Smooth muscle cell (in vitro differentiated cells): ENCODE measurements around the gene KTI12. TPM values are rescaled to one million over a fixed set of nuclear protein-coding genes. Genes with fewer than 3 reads are reported as not detected.
"Not testable (repeated sequence)": the region's sequence is repeated elsewhere in the genome, so short reads cannot be mapped to it uniquely, and the experiment has no call there.

Experiments
- DNase-seq: peaks from one replicate; lab custom pipeline; 2025; ENCODE audit not compliant: unreplicated experiment; lab: John Stamatoyannopoulos, UW
- H2AFZ ChIP-seq: fragments of 200-600 bp; sonication (generic); 2 replicates; pipeline ENCODE4 v1.6.0; 2016; ENCODE audit warnings: antibody characterized with exemption, low read depth, mild to moderate bottlenecking
- H3F3A ChIP-seq: fragments of 200-600 bp; sonication (generic); 2 replicates; pipeline ENCODE4 v1.6.0; 2017; ENCODE audit warnings: antibody characterized with exemption, low read depth
- H3K27ac ChIP-seq: fragments of 200-600 bp; sonication (generic); 2 replicates; pipeline ENCODE4 v1.5.1; 2016; ENCODE audit warnings: low read depth, mild to moderate bottlenecking
- H3K27me3 ChIP-seq: fragments of 200-600 bp; sonication (generic); 2 replicates; pipeline ENCODE4 v1.6.1; 2016; ENCODE audit warnings: low read depth, mild to moderate bottlenecking
- H3K36me3 ChIP-seq: fragments of 200-600 bp; sonication (generic); 2 replicates; pipeline ENCODE4 v1.5.1; 2016; ENCODE audit warnings: low read depth
- H3K4me1 ChIP-seq: fragments of 200-600 bp; sonication (generic); 2 replicates; pipeline ENCODE4 v1.5.1; 2016; ENCODE audit warnings: low read depth
- H3K4me2 ChIP-seq: fragments of 200-600 bp; sonication (generic); 2 replicates; pipeline ENCODE4 v1.6.0; 2016; ENCODE audit warnings: mild to moderate bottlenecking
- H3K4me3 ChIP-seq: fragments of 200-600 bp; sonication (generic); 2 replicates; pipeline ENCODE4 v1.5.1; 2016; ENCODE audit warnings: mild to moderate bottlenecking
- H3K79me2 ChIP-seq: fragments of 200-600 bp; sonication (generic); 2 replicates; pipeline ENCODE4 v1.6.0; 2016; ENCODE audit warnings: low read depth, mild to moderate bottlenecking
- H3K9ac ChIP-seq: fragments of 200-600 bp; sonication (generic); 2 replicates; pipeline ENCODE4 v1.6.0; 2016; ENCODE audit warnings: low read depth
- H3K9me3 ChIP-seq: fragments of 200-600 bp; sonication (generic); replicated peaks from 2 replicates; pipeline ENCODE4 v1.5.1; 2016; ENCODE audit warnings: low read depth
- H4K20me1 ChIP-seq: fragments of 200-600 bp; sonication (generic); 2 replicates; pipeline ENCODE4 v1.6.0; 2016; ENCODE audit warnings: low read depth
- WGBS: methylation state at CpG from one replicate; pipeline ENCODE4 v1.1.7; 2016; ENCODE audit warnings: low lambda C conversion rate; 5-methylcytosine and 5-hydroxymethylcytosine counted together
- polyA plus RNA-seq: library from polyadenylated mRNA; unstranded; fragments of >200 nt; fragmentation: Nextera tagmentation; extraction: Ambion mirVana; gene quantifications from 2 replicates; pipeline ENCODE4 v1.2.1, GENCODE V29; 2016
- total RNA-seq: library from RNA; depleted of rRNA; stranded (reverse); fragments of >200 nt; gene quantifications from 2 replicates; pipeline ENCODE4 v1.2.3, GENCODE V29; 2014
- TF ChIP-seq, protein P1 (sequence below): fragments of 200-600 bp; sonication (generic); IDR thresholded peaks from 2 replicates; pipeline ENCODE4 v1.5.1; 2017; ENCODE audit warnings: borderline replicate concordance, mild to moderate bottlenecking, antibody characterized with exemption; ENCODE audit not compliant: insufficient read depth, poor library complexity, severe bottlenecking

KTI12 gene
- total and polyA plus RNA-seq, 2 experiments from 2014 or later = 8.1 to 11.6 TPM

DNA sequence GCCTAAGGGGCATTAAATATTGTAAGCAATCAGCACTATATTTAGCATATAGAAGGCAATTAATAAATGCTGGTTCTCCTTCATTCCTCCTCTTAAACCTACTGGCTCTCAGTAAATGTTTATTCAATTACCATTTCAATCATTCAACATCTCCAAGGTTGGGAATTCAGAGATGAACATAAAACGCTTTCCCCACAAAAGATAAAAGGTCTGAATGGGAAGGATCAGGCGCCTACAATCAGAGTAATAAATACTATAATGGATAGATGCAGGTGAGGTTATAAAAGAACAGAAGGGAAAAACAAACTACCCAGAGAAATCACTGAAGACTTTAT, 407 bp upstream of the KTI12 start:
- Histone ChIP-seq H3K79me2 (peaks cover 30% of the 10 kb centered on the region), H3K9me3 (no peaks in the 10 kb centered on the region), H3K27me3 (no peaks in the 10 kb centered on the region), H3K27ac (peak overlapping the region; percentile 73), H3K4me1 (peaks cover 12% of the 10 kb centered on the region), H3K4me2 (peak overlapping the region; percentile 99), H4K20me1 (peaks cover 27% of the 10 kb centered on the region), H2AFZ (peak overlapping the region; percentile 47), H3K9ac (peak overlapping the region; percentile 85), H3F3A (peaks cover 17% of the 10 kb centered on the region), H3K36me3 (peaks cover 11% of the 10 kb centered on the region), H3K4me3 (peak overlapping the region; percentile 72)
- 94% methylated on average over 2 of the region's 2 CpGs for WGBS
- DNase-seq = no peak
- TF ChIP-seq, protein P1, sequence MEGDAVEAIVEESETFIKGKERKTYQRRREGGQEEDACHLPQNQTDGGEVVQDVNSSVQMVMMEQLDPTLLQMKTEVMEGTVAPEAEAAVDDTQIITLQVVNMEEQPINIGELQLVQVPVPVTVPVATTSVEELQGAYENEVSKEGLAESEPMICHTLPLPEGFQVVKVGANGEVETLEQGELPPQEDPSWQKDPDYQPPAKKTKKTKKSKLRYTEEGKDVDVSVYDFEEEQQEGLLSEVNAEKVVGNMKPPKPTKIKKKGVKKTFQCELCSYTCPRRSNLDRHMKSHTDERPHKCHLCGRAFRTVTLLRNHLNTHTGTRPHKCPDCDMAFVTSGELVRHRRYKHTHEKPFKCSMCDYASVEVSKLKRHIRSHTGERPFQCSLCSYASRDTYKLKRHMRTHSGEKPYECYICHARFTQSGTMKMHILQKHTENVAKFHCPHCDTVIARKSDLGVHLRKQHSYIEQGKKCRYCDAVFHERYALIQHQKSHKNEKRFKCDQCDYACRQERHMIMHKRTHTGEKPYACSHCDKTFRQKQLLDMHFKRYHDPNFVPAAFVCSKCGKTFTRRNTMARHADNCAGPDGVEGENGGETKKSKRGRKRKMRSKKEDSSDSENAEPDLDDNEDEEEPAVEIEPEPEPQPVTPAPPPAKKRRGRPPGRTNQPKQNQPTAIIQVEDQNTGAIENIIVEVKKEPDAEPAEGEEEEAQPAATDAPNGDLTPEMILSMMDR = no peak

DNA sequence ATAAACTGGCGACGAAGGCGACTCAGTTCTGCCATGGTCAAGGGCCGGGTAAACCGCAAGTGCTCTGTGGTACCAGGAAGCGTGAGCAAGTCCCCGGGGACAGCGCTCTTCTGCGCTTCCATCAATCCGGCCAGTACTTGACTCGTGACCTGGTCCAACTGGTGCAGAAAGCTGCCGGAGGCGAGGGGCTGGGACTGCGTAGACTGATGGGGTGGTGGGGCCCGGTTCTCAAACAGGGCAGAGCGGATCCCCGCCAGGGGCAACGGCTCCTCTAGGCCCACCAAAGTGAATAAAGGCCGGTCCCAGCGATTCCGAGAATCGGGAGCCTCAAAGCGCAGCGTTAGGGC, 852 bp downstream of the KTI12 start:
- peak overlapping the region; percentile 85 for H3K9ac ChIP-seq
- DNase-seq = peak; percentile 30
- H3K27ac ChIP-seq = peak overlapping the region; percentile 73
- WGBS = 4% methylated on average over 24 of the region's 24 CpGs
- H2AFZ ChIP-seq = peak overlapping the region; percentile 47
- H3F3A ChIP-seq = peaks cover 17% of the 10 kb centered on the region
- TF ChIP-seq, protein P1 = no peak
- peak overlapping the region; percentile 99 for H3K4me2 ChIP-seq
- peaks cover 12% of the 10 kb centered on the region for H3K4me1 ChIP-seq
- H3K27me3 ChIP-seq = no peaks in the 10 kb centered on the region
- H3K9me3 ChIP-seq = no peaks in the 10 kb centered on the region
- H3K79me2 ChIP-seq = peaks cover 30% of the 10 kb centered on the region
- peaks cover 6% of the 10 kb centered on the region for H3K36me3 ChIP-seq
- peak overlapping the region; percentile 72 for H3K4me3 ChIP-seq
- H4K20me1 ChIP-seq = peaks cover 27% of the 10 kb centered on the region

DNA sequence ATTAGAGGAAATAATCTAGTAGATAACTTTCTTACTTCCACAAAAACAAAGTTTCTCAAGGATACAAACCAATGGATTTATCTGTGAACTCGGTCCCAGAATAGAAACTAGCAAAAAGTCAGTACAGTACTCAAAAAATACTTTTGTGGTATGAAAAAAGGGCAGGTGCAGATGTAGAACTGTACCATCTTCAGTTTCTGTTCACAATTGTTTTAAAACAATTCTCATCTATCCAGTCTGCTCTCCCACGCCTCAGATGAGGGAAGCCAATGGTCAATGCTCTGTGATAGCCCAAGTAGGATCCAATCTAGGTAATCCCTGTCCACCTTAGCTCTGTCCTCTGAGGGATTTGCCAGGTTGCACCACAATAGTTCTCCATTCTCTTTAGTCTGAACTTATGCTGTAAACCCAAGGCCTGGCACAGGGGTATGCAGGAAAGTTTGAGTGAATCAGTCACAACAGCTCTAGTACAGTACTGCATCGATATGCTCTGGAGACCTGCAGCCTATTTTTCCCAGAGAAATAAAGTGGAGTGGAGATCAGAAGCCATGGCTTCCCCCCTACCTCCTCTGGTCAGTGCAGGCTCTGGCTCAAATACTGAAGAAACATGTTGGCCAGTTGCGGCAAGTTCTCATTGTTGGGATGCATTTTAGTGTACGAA, 1.4 kb downstream of the KTI12 start:
- H3K36me3 ChIP-seq = peaks cover 3% of the 10 kb centered on the region
- H3K9me3 ChIP-seq = no peaks in the 10 kb centered on the region
- peak overlapping the region; percentile 72 for H3K4me3 ChIP-seq
- H3K79me2 ChIP-seq = peaks cover 30% of the 10 kb centered on the region
- DNase-seq = no peak
- peaks cover 27% of the 10 kb centered on the region for H4K20me1 ChIP-seq
- no peak overlapping the region for H2AFZ ChIP-seq
- H3K9ac ChIP-seq = peak overlapping the region; percentile 85
- WGBS = 59% methylated on average over 5 of the region's 5 CpGs
- peaks cover 17% of the 10 kb centered on the region for H3F3A ChIP-seq
- peak overlapping the region; percentile 73 for H3K27ac ChIP-seq
- H3K27me3 ChIP-seq = no peaks in the 10 kb centered on the region
- peak overlapping the region; percentile 99 for H3K4me2 ChIP-seq
- H3K4me1 ChIP-seq = peaks cover 12% of the 10 kb centered on the region
- TF ChIP-seq, protein P1 = no peak

DNA sequence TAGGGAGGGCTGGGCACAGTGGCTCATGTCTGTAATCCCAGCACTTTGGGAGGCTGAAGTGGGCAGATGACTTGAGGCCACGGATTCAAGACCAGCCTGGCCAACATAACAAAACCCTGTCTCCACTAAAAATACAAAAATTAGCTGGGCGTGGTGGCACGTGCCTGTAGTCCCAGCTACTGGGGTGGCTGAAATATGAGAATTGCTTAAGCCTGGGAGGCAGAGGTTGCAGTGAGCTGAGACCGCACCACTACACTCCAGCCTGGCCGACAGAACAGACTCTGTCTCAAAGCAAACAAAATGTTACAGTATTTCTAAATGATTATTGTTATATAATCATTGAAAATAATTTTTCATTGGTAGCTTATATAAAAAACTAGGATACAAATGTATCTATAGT, 4.8 kb downstream of the KTI12 start:
- H3K4me3 ChIP-seq, H3K36me3 ChIP-seq, H3K27me3 ChIP-seq, DNase-seq, H3K4me2 ChIP-seq, H3K27ac ChIP-seq, H2AFZ ChIP-seq, H3K9me3 ChIP-seq, H3K9ac ChIP-seq: not testable (repeated sequence)
- Histone ChIP-seq H4K20me1 (peaks cover 27% of the 10 kb centered on the region), H3K4me1 (peaks cover 12% of the 10 kb centered on the region), H3K79me2 (peaks cover 30% of the 10 kb centered on the region), H3F3A (peaks cover 11% of the 10 kb centered on the region)
- WGBS = 94% methylated on average over 5 of the region's 5 CpGs
